Right atrium auricular region (tissue), 2 donors: ENCODE measurements around the gene PLA2G2D. TPM values are rescaled to one million over a fixed set of nuclear protein-coding genes. Genes with fewer than 3 reads are reported as not detected.
"Not testable (repeated sequence)": the region's sequence is repeated elsewhere in the genome, so short reads cannot be mapped to it uniquely, and the experiment has no call there.

Source experiments
- DNase-seq: peaks from one replicate; pipeline ENCODE4 v3.0.0-alpha.2; 2019; ENCODE audit warnings: low spot score
- H3K27ac ChIP-seq, 2 donors: fragments of 200-600 bp; sonication (generic); 1 replicate in 1 of 2; 2 replicates in 1 of 2; pipeline ENCODE4 v1.5.1; 2016 to 2019
- H3K27me3 ChIP-seq, 2 donors: fragments of 200-600 bp; sonication (generic); one replicate each; pipeline versions ENCODE4 v1.5.1 to v1.6.0; 2017 to 2019
- H3K36me3 ChIP-seq: fragments of 200-600 bp; sonication (generic); one replicate; pipeline ENCODE4 v1.5.1; 2016
- H3K4me1 ChIP-seq, 2 donors: fragments of 200-600 bp; sonication (generic); one replicate each; pipeline versions ENCODE4 v1.5.1 to v1.6.0; 2017 to 2019
- H3K4me3 ChIP-seq, 2 donors: fragments of 200-600 bp; sonication (generic); 1 replicate in 1 of 2; 2 replicates in 1 of 2; pipeline ENCODE4 v1.5.1; 2017 to 2019; ENCODE audit warnings: mild to moderate bottlenecking in 1 of 2, moderate library complexity in 1 of 2
- H3K9me3 ChIP-seq, 2 donors: fragments of 200-600 bp; sonication (generic); one replicate each; pipeline ENCODE4 v1.5.1; 2019
- CTCF ChIP-seq, 2 donors: fragments of 200-600 bp; sonication (generic); IDR thresholded peaks; one replicate each; pipeline ENCODE4 v1.5.1; 2019; ENCODE audit warnings: antibody characterized with exemption in 2 of 2
- total RNA-seq, 2 donors: library from RNA; depleted of rRNA; stranded (reverse); fragments of >200 nt; gene quantifications; one replicate each; pipeline ENCODE4 v1.1.0, GENCODE V29; 2016

The PLA2G2D gene
- total RNA-seq, 2 donors from 2014 or later = not detected

- Histone ChIP-seq H3K36me3 (no peaks in the 10 kb centered on the region), H3K9me3 (no peaks in the 10 kb centered on the region), H3K27ac (no peak overlapping the region), H3K4me1 (no peaks in the 10 kb centered on the region), H3K27me3 (no peaks in the 10 kb centered on the region), H3K4me3 (no peak overlapping the region)
- DNase-seq = no peak
- no peak for TF ChIP-seq CTCF (IDR thresholded peaks at IDR 0.05)
Measured at GRCh38 chr1:20137604-20138003, 18.3 kb upstream of the PLA2G2D start.

DNA sequence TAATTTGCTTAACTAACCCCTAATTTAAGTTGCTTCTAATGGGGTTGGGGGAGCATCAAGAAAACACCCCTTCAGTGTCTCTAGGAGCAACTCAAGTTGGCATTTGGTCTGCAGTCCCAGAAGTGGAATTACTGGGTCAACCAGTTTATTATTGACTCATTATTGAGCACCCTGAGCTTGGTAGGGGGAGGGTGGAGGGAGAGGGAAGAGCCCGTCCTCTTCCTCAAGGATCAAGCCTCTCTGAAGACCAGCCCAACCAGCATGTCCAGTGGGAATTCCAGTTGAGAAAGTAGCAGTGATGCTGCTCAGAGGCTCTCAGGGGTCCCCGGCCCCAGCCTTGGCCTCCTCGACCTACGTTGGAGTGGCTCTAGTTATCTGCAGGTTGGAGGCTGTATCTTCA, 17.7 kb upstream of the PLA2G2D start:
- H3K9me3 ChIP-seq = no peaks in the 10 kb centered on the region
- no peaks in the 10 kb centered on the region for H3K36me3 ChIP-seq
- no peaks in the 10 kb centered on the region for H3K27me3 ChIP-seq
- H3K4me1 ChIP-seq = no peaks in the 10 kb centered on the region
- no peak overlapping the region for H3K4me3 ChIP-seq
- TF ChIP-seq CTCF (IDR thresholded peaks at IDR 0.05) = no peak
- no peak for DNase-seq
- H3K27ac ChIP-seq = no peak overlapping the region

- H3K27me3 ChIP-seq = no peaks in the 10 kb centered on the region
- no peaks in the 10 kb centered on the region for H3K4me1 ChIP-seq
- H3K27ac ChIP-seq = no peak overlapping the region
- H3K36me3 ChIP-seq = no peaks in the 10 kb centered on the region
- DNase-seq = no peak
- no peak overlapping the region for H3K4me3 ChIP-seq
- TF ChIP-seq CTCF (IDR thresholded peaks at IDR 0.05) = no peak
- no peaks in the 10 kb centered on the region for H3K9me3 ChIP-seq
Measured at GRCh38 chr1:20136249-20136648, 16.9 kb upstream of the PLA2G2D start.

DNA sequence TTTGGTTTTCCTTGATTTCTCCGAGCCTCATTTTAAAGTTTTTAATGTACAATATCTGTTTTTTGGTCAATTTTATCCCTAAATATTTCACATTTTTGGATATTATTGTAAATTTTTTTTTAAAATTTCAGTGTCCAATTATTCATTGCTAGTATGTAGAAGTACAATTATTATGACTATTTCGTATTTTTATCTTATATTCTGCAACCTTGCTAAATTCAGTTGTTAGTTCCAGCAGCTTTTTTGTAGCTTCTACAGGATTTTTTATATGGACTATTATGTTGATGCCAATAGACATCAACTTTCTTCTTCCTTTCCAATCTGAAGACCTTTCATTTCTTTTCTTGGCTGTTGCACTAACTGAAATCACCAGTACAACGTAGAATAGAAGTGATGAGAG, 15.7 kb upstream of the PLA2G2D start:
- Histone ChIP-seq H3K36me3 (no peaks in the 10 kb centered on the region), H3K27ac (no peak overlapping the region), H3K4me3 (no peak overlapping the region), H3K9me3 (peaks cover 0 to 3% of the 10 kb centered on the region in 2 donors), H3K27me3 (no peaks in the 10 kb centered on the region), H3K4me1 (no peaks in the 10 kb centered on the region)
- no peak for TF ChIP-seq CTCF (IDR thresholded peaks at IDR 0.05)
- DNase-seq = no peak

- DNase-seq, H3K4me1 ChIP-seq, H3K27me3 ChIP-seq, H3K27ac ChIP-seq, H3K4me3 ChIP-seq, H3K36me3 ChIP-seq, H3K9me3 ChIP-seq: not testable (repeated sequence)
Measured at GRCh38 chr1:20130518-20130917, 11.2 kb upstream of the PLA2G2D start.

- H3K9me3 ChIP-seq = peaks cover 0 to 7% of the 10 kb centered on the region in 2 donors
- no peaks in the 10 kb centered on the region for H3K27me3 ChIP-seq
- H3K36me3 ChIP-seq = no peaks in the 10 kb centered on the region
- H3K4me1 ChIP-seq = peaks cover 0 to 12% of the 10 kb centered on the region in 2 donors
- no peak for DNase-seq
- TF ChIP-seq CTCF (IDR thresholded peaks at IDR 0.05) = no peak
- no peak overlapping the region for H3K4me3 ChIP-seq
- H3K27ac ChIP-seq = no peak overlapping the region
Measured at GRCh38 chr1:20126806-20127440, 7.6 kb upstream of the PLA2G2D start.
